ENCODE results near the gene ROR1. TPM values are rescaled to one million over a fixed set of nuclear protein-coding genes. Genes with fewer than 3 reads are reported as not detected.

Gene ROR1
- total and polyA plus RNA-seq, 9 of the 15 experiments (the other 6 are each of a cell fraction or from before 2014, with no cell fraction given): 0.02 TPM; not detected in 8

GRCh38 chr1:63940440-63940839 is 166.6 kb downstream of the ROR1 start:
- in situ Hi-C loops (cut with MboI): no loop called here
- POLR2A ChIA-PET: interaction anchor here (0.6 kb wide), 1 partner anchor 143 kb away, joined by 3 read pairs; no protein-coding TSS in a partner anchor
- DNase-seq (ENCODE audit: extremely low read depth in 1 of 4, low spot score in 3 of 4) (no peak), ATAC-seq (no peak), FAIRE-seq (no peak)
- 0% methylated on average over 2 of the region's 2 CpGs for WGBS (ENCODE audit: insufficient coverage, low coverage, missing lambda C conversion rate)
- BruUV-seq (replicated peaks): no TSS peak
- Histone ChIP-seq H3K36me3 (ENCODE audit: control insufficient read depth, insufficient read depth, low read length) (no peaks in the 10 kb centered on the region), H3K27ac (ENCODE audit: extremely low read depth, low read depth, low read length) (no peak overlapping the region), H3K9me1 (ENCODE audit: control insufficient read depth, insufficient read depth, low read length) (no peaks in the 10 kb centered on the region), H3K4me1 (replicated peaks in 1 of 2; ENCODE audit: control insufficient read depth in 2 of 2, insufficient read depth in 2 of 2, low read length in 2 of 2) (no peaks in the 10 kb centered on the region), H2AFZ (ENCODE audit: low read depth, low read length) (no peak overlapping the region), H3K79me2 (ENCODE audit: control insufficient read depth, insufficient read depth, low read length) (no peaks in the 10 kb centered on the region), H3K4me3 (no peak overlapping the region), H4K20me1 (replicated peaks; ENCODE audit: control insufficient read depth, insufficient read depth, low read length) (no peaks in the 10 kb centered on the region), H3K9ac (ENCODE audit: insufficient read depth in 1 of 2, low read depth in 2 of 2, low read length in 2 of 2) (no peak overlapping the region), H3K4me2 (ENCODE audit: insufficient read depth, low read length) (no peak overlapping the region), H3K27me3 (ENCODE audit: control insufficient read depth in 2 of 2, insufficient read depth in 2 of 2, low read length in 2 of 2) (no peaks in the 10 kb centered on the region; a peak in 1 of 5 replicates), H3K9me3 (replicated peaks; ENCODE audit: control insufficient read depth, insufficient read depth, low read depth, low read length) (no peaks in the 10 kb centered on the region)
- CTCF ChIA-PET (ENCODE audit: low intra/inter-chr PET ratio): no interaction called here
- intact Hi-C loops (cut with micrococcal nuclease): no loop called here
- TF ChIP-seq DACH1 (IDR thresholded peaks at IDR 0.05; ENCODE audit: partially characterized antibody) (peak; percentile 46), PCBP1 (IDR thresholded peaks at IDR 0.05; ENCODE audit: low read depth, low read length, poor library complexity, severe bottlenecking) (no peak), ZNF316 (IDR thresholded peaks at IDR 0.05) (peak; percentile 57)

GRCh38 chr1:63943393-63943792 is 169.6 kb downstream of the ROR1 start:
- DNase-seq (ENCODE audit: extremely low read depth in 1 of 4, low spot score in 3 of 4) (no peak), ATAC-seq (no peak), FAIRE-seq (no peak)
- 0% methylated on average over 3 of the region's 3 CpGs for WGBS (ENCODE audit: insufficient coverage, low coverage, missing lambda C conversion rate)
- ChIA-PET POLR2A (interaction anchor here (1.1 kb wide), 1 partner anchor 12 kb away, joined by 3 read pairs; no protein-coding TSS in a partner anchor), CTCF (ENCODE audit: low intra/inter-chr PET ratio) (no interaction called here)
- H3K4me3 ChIP-seq: no peak overlapping the region
- TF ChIP-seq ZBTB26 (CRISPR knock-in tag; IDR thresholded peaks at IDR 0.05): no peak
- H3K27me3 ChIP-seq (ENCODE audit: control insufficient read depth in 2 of 2, insufficient read depth in 2 of 2, low read length in 2 of 2): no peaks in the 10 kb centered on the region; a peak in 1 of 5 replicates
- H3K9me3 ChIP-seq (replicated peaks; ENCODE audit: control insufficient read depth, insufficient read depth, low read depth, low read length): no peaks in the 10 kb centered on the region
- no peaks in the 10 kb centered on the region for H4K20me1 ChIP-seq (replicated peaks; ENCODE audit: control insufficient read depth, insufficient read depth, low read length)
- intact Hi-C loops (cut with micrococcal nuclease) (no loop called here), in situ Hi-C loops (cut with MboI) (no loop called here)
- H2AFZ ChIP-seq (ENCODE audit: low read depth, low read length): no peak overlapping the region
- no peak overlapping the region for H3K4me2 ChIP-seq (ENCODE audit: insufficient read depth, low read length)
- no peaks in the 10 kb centered on the region for H3K9me1 ChIP-seq (ENCODE audit: control insufficient read depth, insufficient read depth, low read length)
- no peaks in the 10 kb centered on the region for H3K79me2 ChIP-seq (ENCODE audit: control insufficient read depth, insufficient read depth, low read length)
- H3K36me3 ChIP-seq (ENCODE audit: control insufficient read depth, insufficient read depth, low read length): no peaks in the 10 kb centered on the region
- no peak overlapping the region for H3K27ac ChIP-seq (ENCODE audit: extremely low read depth, low read depth, low read length)
- BruUV-seq (replicated peaks): no TSS peak
- no peak overlapping the region for H3K9ac ChIP-seq (ENCODE audit: insufficient read depth in 1 of 2, low read depth in 2 of 2, low read length in 2 of 2)
- H3K4me1 ChIP-seq (replicated peaks in 1 of 2; ENCODE audit: control insufficient read depth in 2 of 2, insufficient read depth in 2 of 2, low read length in 2 of 2): no peaks in the 10 kb centered on the region
